ENCODE measurements around the gene RALA.

GRCh38 chr7:39691821-39692220, 68.4 kb downstream of the RALA start:
- TF ChIP-seq EZH2 (IDR thresholded peaks at IDR 0.05; ENCODE audit: borderline replicate concordance, low read length) (no peak), CTCF (conservative IDR thresholded peaks at IDR 0.05 in 1 of 2, IDR thresholded peaks at IDR 0.05 in 1 of 2; ENCODE audit: extremely low read depth in 1 of 2, insufficient read depth in 1 of 2, low read depth in 1 of 2, low read length in 2 of 2) (no peak)

Data from mammary epithelial cell (primary cell).